Subcutaneous adipose tissue (tissue), 4 donors: Measurements from ENCODE around the gene IQCN. TPM values are rescaled to one million over a fixed set of nuclear protein-coding genes. Genes with fewer than 3 reads are reported as not detected.

ENCODE experiments used
- total RNA-seq, 4 donors: library from RNA; depleted of rRNA; stranded (reverse); fragments of >200 nt; gene quantifications; one replicate each; pipeline ENCODE4 v1.1.0, GENCODE V29; 2016
- TF ChIP-seq, protein P1 (sequence below): fragments of 450-650 bp; IDR thresholded peaks from one replicate; pipeline ENCODE4 v1.5.1; 2016; ENCODE audit warnings: low read depth, mild to moderate bottlenecking, control low read depth, antibody characterized with exemption, moderate library complexity

The IQCN gene
- total RNA-seq, 4 donors from 2014 or later, result 1.3 to 7.9 (median 3.0) TPM

DNA sequence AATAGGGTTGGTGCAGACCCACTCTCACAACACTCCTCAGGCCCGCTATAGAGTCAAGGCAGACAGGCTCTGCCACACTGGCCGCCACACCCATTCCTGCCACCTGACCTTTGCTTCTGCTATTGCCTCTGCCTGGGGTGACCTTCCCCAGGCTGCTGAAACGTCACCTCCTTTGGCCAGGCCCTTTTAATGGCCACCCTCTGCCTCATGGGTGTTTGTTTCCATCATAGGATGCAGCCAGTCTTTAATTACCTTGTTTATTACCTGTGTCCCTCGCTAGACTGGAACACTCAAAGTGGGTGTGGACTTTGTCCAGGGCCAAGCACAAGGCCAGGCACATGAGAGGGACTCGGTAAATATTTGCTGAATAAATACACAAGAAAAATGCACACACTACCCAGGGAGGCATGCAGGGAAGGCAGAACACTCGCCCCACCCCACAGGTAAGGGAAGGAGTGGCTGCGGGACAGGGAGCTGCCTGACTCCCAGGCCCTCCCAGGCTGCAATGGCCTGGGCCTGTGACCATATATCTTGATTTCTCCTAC is 45.4 kb upstream of the IQCN start:
- TF ChIP-seq, protein P1, sequence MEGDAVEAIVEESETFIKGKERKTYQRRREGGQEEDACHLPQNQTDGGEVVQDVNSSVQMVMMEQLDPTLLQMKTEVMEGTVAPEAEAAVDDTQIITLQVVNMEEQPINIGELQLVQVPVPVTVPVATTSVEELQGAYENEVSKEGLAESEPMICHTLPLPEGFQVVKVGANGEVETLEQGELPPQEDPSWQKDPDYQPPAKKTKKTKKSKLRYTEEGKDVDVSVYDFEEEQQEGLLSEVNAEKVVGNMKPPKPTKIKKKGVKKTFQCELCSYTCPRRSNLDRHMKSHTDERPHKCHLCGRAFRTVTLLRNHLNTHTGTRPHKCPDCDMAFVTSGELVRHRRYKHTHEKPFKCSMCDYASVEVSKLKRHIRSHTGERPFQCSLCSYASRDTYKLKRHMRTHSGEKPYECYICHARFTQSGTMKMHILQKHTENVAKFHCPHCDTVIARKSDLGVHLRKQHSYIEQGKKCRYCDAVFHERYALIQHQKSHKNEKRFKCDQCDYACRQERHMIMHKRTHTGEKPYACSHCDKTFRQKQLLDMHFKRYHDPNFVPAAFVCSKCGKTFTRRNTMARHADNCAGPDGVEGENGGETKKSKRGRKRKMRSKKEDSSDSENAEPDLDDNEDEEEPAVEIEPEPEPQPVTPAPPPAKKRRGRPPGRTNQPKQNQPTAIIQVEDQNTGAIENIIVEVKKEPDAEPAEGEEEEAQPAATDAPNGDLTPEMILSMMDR, result no peak

DNA sequence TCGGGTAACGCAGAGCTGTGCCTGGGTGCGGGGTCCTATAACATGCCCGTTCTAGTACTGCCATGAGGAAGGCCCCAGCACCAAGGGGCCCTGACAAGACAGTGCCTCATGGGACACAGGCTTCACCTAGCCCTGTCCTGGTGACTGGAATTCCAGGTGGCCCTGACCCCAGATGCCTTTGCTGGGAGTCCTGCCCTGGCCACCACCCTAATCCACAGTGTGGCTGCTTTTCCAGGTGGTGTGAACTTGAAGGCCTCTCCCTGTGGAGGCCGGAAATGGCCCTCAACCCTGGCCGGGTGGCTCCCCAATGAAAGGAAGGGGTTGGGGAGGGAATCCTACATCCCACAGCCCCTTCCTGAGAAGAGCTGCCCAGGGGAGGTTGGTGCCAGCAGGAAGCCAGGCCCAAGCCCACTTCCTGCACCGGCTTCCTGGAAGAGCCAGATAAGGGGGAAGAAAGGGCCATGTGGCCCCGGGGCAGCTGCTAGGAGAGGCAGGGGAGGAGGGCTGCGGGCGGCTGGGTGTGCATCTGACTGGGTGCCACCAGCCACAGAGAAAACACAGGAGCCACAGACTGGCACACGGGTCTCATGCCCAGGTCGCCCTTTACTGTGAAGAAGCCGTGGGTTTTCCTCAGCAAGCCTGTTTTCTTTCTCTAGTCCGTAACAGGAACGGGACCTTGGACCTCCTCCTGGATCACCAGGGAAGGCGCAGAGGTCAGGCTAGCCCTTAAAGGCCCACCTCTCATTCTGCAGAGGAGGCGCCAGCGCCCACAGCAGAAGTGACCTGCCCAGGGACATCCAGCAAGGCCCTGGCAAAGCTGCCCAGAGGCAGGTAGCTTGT is 43.9 kb upstream of the IQCN start:
- TF ChIP-seq, protein P1, result no peak

DNA sequence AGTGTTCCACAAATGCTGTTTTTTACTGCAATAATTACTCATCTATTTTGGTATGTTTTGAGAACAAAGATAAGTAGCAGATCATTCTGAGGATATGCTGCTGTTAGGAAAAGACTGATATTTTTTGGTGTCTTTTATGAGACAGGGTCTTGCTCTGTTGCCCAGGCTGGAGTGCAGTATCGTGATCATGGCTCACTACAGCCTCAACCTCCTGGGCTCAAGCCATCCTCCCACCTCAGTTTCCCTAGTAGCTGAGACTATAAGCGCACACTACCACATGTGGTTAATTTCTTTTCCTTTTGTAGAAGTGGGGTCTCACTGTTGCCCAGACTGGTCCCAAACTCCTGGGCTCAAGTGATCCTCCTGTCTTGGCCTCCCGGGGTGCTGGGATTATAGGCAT is 39.1 kb upstream of the IQCN start:
- TF ChIP-seq, protein P1, result no peak

DNA sequence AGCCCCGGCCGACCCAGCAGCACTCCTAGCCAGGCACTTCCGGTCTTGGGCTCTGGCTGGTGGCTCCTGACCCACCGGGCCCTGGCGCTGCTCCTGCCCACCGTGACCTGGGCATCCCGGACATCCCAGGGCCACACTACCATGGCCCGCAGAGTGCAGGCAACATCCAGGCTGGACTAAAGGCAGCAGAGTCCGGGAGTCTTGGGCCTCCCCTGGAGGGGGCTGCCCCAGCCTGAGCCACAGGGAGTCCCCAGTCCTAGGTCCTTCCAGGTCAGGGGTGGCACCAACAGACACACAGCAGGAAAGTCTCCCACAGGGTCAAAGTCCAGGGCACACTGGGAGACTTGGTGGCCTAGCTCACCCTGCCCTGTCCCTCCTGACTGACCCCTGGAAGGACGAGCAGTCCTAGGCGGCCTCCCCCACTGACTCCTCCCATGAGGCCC is 37.9 kb upstream of the IQCN start:
- TF ChIP-seq, protein P1, result no peak

DNA sequence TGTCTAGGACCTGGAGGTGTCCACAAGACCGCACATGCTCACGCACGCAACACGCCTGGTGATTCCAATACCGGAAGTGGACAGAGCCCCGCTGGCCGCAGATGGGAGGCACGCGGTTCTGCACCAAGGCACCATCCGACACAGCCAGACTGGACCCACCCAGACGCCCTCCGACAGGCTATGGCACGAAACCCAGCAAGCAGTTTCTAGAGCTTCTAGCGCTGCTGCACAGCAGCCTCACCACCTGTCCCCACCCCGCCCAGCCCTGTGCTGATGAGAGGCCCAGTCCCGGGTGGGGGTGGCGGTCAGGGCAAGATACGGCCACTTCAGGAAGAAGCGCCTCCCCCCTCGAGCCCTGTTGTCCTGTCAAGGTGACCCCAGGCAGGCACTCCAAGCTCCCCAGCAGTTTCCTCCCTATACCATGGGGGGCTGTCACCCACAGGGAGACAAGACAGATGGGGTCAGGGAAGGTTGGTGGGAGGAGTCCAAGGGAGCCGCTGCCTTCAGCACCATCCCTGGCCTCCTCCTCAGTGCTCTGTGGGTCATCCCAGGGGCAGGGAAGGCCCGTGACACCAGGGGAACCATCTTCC is 37.3 kb upstream of the IQCN start:
- TF ChIP-seq, protein P1, result no peak

DNA sequence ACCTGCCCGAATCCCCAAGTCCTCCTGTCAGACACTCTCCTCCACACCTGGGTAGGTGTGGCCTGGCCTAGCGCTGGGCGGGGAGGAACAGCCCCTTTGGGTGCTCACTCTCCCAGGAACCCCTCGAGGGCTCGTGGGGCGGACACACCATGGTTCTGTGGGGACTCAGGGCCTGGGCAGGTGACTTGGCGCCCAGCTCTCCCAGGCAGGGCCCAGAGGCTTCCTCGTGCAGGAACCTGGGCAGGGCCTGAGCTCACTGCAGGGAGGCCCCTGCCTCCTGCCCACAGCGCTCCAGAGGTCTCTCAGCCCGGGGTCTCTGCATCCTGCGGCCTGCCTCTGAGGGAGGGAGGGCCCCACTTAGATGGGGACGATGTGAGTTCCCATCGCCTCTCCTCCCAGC is 36.7 kb upstream of the IQCN start:
- TF ChIP-seq, protein P1, result no peak

DNA sequence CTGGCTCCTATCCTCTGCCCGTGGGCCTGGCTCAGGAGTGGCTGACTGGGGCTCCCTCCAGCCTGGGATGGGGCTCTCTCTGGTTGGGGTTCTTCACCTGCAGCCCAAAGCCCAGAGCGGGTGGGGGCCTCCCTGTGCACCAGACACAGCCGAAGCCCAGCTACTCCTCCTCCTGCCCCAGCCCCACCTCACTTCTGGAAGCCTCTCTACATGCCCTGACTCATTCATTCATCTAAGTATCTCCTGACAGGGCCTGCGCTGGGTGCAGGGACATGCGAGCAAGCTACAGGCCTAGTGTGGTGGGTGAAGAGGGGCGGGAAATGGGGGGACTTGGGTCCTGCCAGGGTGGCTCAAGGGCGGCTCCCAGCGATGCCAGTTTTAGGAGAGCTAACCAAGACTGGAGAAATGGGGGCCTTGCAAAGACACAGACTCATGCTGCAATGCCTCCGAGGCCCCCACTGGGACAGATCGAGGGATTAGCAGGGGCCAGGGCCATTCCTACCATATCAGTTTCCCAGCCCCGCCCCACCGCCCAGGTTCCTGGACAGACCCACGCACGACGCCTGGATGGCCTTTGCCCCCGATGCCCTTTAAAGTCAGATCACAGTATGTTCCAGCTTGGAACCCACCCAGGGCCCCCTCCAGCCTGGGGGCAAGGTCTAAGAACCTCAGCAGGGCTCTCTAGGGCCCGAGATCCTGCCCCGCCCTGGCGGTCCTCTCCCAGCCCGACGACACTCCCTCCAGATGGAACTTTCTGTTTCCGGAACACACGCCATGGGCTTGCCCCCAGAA is 36.1 kb upstream of the IQCN start:
- TF ChIP-seq, protein P1, result no peak
